Endothelial cell of umbilical vein (primary cell): ENCODE results near the gene GNB1L. TPM values are rescaled to one million over a fixed set of nuclear protein-coding genes. Genes with fewer than 3 reads are reported as not detected.

ENCODE experiments used
- BruUV-seq: library from RNA; stranded (reverse); fragments of 400-500 nt; replicated peaks from 2 replicates; lab custom pipeline; 2021; lab: Mats Ljungman, UMichigan
- CTCF ChIA-PET: fragments of 300-600, 350-600 bp; sonication (Branson Sonifier 250); formaldehyde crosslinking; loops from one replicate; lab custom pipeline; 2021; ENCODE audit warnings: antibody characterized with exemption, inconsistent platforms; lab: Charles Lee
- POLR2A ChIA-PET: fragments of 300-600, 350-600 bp; sonication (Branson Sonifier 250); formaldehyde crosslinking; loops from one replicate; lab custom pipeline; 2021; ENCODE audit warnings: antibody characterized with exemption, inconsistent platforms; lab: Charles Lee
- DNase-seq: peaks from one replicate; pipeline ENCODE4 v3.0.0-alpha.2; 2011; ENCODE audit warnings: low read depth, low spot score
- FAIRE-seq: peaks from 2 replicates; lab custom pipeline; 2011; peaks lifted over from hg19 to GRCh38; lab: Jason Lieb, UNC
- H2AFZ ChIP-seq: 2 replicates; pipeline ENCODE4 v1.6.0; 2012; ENCODE audit warnings: low read depth, low read length, control low read depth, inconsistent platforms
- H3K27ac ChIP-seq: 2 replicates; pipeline ENCODE4 v1.5.1; 2011; ENCODE audit warnings: low read depth, mild to moderate bottlenecking, control low read depth, low read length, moderate library complexity; ENCODE audit not compliant: insufficient read depth
- H3K27me3 ChIP-seq, 2 experiments: 2 replicates each; pipeline versions ENCODE4 v1.6.0 to v1.6.1; 2011; ENCODE audit warnings: low read length in 2 of 2, mixed read lengths in 1 of 2; ENCODE audit not compliant: control insufficient read depth in 2 of 2, insufficient read depth in 2 of 2
- H3K36me3 ChIP-seq, 2 experiments: 2 replicates in 1 of 2; 3 replicates in 1 of 2; pipeline ENCODE4 v1.5.1; 2011; ENCODE audit warnings: low read length in 2 of 2, mild to moderate bottlenecking in 1 of 2, moderate library complexity in 1 of 2; ENCODE audit not compliant: control insufficient read depth in 2 of 2, insufficient read depth in 2 of 2; ENCODE audit errors: extremely low read depth in 1 of 2
- H3K4me1 ChIP-seq: 3 replicates; pipeline ENCODE4 v1.5.1; 2011; ENCODE audit warnings: mild to moderate bottlenecking, low read length; ENCODE audit not compliant: control insufficient read depth, insufficient read depth; ENCODE audit errors: extremely low read depth
- H3K4me2 ChIP-seq: 2 replicates; pipeline ENCODE4 v1.6.1; 2011; ENCODE audit warnings: low read length, control low read depth, mixed read lengths; ENCODE audit not compliant: insufficient read depth
- H3K4me3 ChIP-seq, 3 experiments: fragments of 200-600 bp in 1 of 3; sonication (generic), shearing (Covaris generic) in 1 of 3; replicated peaks in 1 of 3; 2 replicates each; pipeline ENCODE4 v1.5.1; 2011 to 2016; ENCODE audit warnings: control low read depth in 3 of 3, low read length in 3 of 3, mild to moderate bottlenecking in 2 of 3, inconsistent platforms in 1 of 3, low read depth in 1 of 3, moderate library complexity in 1 of 3; ENCODE audit not compliant: insufficient read depth in 1 of 3
- H3K79me2 ChIP-seq: 2 replicates; pipeline ENCODE4 v1.6.0; 2012; ENCODE audit warnings: low read length, inconsistent platforms; ENCODE audit not compliant: control insufficient read depth, insufficient read depth
- H3K9ac ChIP-seq: replicated peaks from 2 replicates; pipeline ENCODE3; 2011; ENCODE audit warnings: low read length, control low read depth; ENCODE audit not compliant: insufficient read depth; ENCODE audit errors: extremely low read depth
- H3K9me1 ChIP-seq: replicated peaks from 3 replicates; pipeline ENCODE4 v1.6.0; 2011; ENCODE audit warnings: mild to moderate bottlenecking, low read length; ENCODE audit not compliant: control insufficient read depth, insufficient read depth; ENCODE audit errors: extremely low read depth
- H3K9me3 ChIP-seq: replicated peaks from 2 replicates; pipeline ENCODE4 v1.5.1; 2012; ENCODE audit warnings: low read length, inconsistent platforms; ENCODE audit not compliant: control insufficient read depth, insufficient read depth
- H4K20me1 ChIP-seq: replicated peaks from 2 replicates; pipeline ENCODE3; 2011; ENCODE audit warnings: mild to moderate bottlenecking, low read length; ENCODE audit not compliant: control insufficient read depth, insufficient read depth; ENCODE audit errors: extremely low read depth
- FOS ChIP-seq: IDR thresholded peaks from 2 replicates; pipeline ENCODE4 v1.6.1; 2011; ENCODE audit warnings: mild to moderate bottlenecking, low read length, moderate library complexity, borderline replicate concordance; ENCODE audit not compliant: insufficient read depth
- GATA2 ChIP-seq: IDR thresholded peaks from 2 replicates; pipeline ENCODE4 v1.7.0; 2011; ENCODE audit warnings: low read depth, mild to moderate bottlenecking, moderate library complexity, mixed read lengths, low read length; ENCODE audit not compliant: insufficient read length, insufficient read depth
- JUN ChIP-seq: IDR thresholded peaks from 2 replicates; pipeline ENCODE4 v1.6.1; 2011; ENCODE audit warnings: borderline replicate concordance, low read depth; ENCODE audit not compliant: insufficient read length, insufficient read depth
- POLR2A ChIP-seq: IDR thresholded peaks from 2 replicates; pipeline ENCODE4 v1.6.1; 2012; ENCODE audit warnings: low read depth, mild to moderate bottlenecking, control low read depth, low read length
- POLR2AphosphoS5 ChIP-seq: IDR thresholded peaks from 2 replicates; pipeline ENCODE4 v1.6.1; 2012; ENCODE audit warnings: low read depth, mild to moderate bottlenecking, control low read depth, low read length, moderate library complexity; ENCODE audit not compliant: insufficient read depth
- dilution Hi-C: fragments of 300-500 bp; cut with MboI; formaldehyde crosslinking; loops from one replicate; pipeline ENCODE4 v1.15.0; 2019; ENCODE audit warnings: low sequenced_read_pairs; ENCODE audit not compliant: extremely low pct_ligation_motif_present
- intact Hi-C: fragments of 100-400 bp; cut with micrococcal nuclease; formaldehyde crosslinking; loops from one replicate; pipeline ENCODE4 v1.10.0; 2022
- polyA plus RNA-seq, 4 experiments: library from polyadenylated mRNA; depleted of rRNA in 3 of 4; stranded (reverse) in 3 of 4; unstranded in 1 of 4; fragments of >200 nt; gene quantifications; 2 replicates each; pipeline versions ENCODE4 v1.2.1 to v1.2.3, GENCODE V29; 2011 to 2012; ENCODE audit warnings: missing spikeins in 1 of 4
- total RNA-seq: library from RNA; stranded (reverse); gene quantifications from 2 replicates; pipeline ENCODE4 v1.2.3, GENCODE V29; 2021
- TF ChIP-seq, protein P1 (sequence below), 2 donors: IDR thresholded peaks; 1 replicate in 1 of 2; 2 replicates in 1 of 2; pipeline ENCODE4 v1.5.1; 2011; ENCODE audit warnings: low read length in 2 of 2, mild to moderate bottlenecking in 2 of 2, moderate library complexity in 2 of 2, control low read depth in 1 of 2, inconsistent platforms in 1 of 2, low read depth in 1 of 2; ENCODE audit not compliant: insufficient read depth in 1 of 2; ENCODE audit errors: extremely low read depth in 1 of 2

Gene GNB1L
- total and polyA plus RNA-seq, 2 donors (not counting 3 experiments of a cell fraction or from before 2014, with no cell fraction given) = 5.4 to 5.9 TPM

DNA sequence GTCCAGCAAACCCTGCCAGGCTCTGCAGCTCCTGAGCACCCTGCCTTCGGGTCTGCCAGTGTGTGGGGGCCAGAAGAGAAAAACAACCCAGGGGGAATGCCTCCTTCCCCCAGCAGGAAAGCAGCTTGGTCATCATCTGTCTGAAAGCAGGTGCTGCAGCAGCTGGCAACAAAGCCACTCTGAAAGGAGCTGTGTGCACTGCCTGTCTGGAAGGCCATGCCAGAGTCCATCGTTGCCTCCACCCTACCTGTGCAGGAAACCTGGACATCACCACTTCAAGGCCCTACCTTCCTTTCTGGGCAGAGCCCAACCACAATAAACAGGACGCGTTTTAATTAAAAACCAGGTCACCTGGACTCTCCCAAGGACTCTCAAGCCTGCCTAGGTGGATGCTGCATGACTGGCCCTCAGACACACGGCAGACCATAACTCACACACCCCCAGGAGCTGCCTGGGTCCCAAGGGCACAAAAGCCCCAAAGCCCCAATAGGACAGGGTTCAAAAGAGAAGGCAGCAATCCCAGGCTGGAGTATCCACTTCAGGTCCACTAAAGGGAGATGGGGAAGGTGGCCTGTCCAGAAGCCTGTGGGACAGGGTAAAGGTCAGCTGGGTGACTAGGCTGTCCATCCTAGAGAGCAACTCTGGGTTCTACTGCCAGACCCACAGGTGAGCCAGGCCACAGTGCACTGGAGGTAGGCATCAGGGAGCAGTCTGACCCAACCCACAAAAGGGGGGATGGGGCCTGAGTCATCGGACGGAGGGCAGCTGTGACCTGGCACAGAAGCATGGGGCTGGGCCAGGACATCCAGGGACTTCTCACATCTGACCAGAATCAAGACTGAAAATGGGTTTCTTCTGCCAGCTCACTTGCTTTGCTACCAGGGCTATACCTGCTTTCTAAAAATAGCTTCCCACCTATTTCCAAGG lies 6.1 kb downstream of the GNB1L start:
- peaks cover 38% of the 10 kb centered on the region for H3K79me2 ChIP-seq
- H3K36me3 ChIP-seq = peaks cover 15 to 25% of the 10 kb centered on the region in 2 experiments
- H3K4me3 ChIP-seq = no peak overlapping the region
- no peak overlapping the region for H3K4me2 ChIP-seq
- ChIA-PET CTCF (interaction anchor here (1.3 to 2.7 kb wide), 4 partner anchors 27 to 118 kb away, joined by 3 to 10 read pairs (median 4); no protein-coding TSS in a partner anchor), POLR2A (interaction anchor here (1.2 kb wide), 1 partner anchor 23 kb away, joined by 3 read pairs; no protein-coding TSS in a partner anchor)
- no peak overlapping the region for H2AFZ ChIP-seq
- FAIRE-seq (peak; percentile 72), DNase-seq (peak; percentile 23)
- H3K27ac ChIP-seq = no peak overlapping the region
- no peaks in the 10 kb centered on the region for H3K9me3 ChIP-seq
- no peaks in the 10 kb centered on the region for H4K20me1 ChIP-seq
- dilution Hi-C loops (no loop called here), intact Hi-C loops (no loop called here)
- peak; percentile 8 for TF ChIP-seq POLR2A
- TF ChIP-seq, protein P1, sequence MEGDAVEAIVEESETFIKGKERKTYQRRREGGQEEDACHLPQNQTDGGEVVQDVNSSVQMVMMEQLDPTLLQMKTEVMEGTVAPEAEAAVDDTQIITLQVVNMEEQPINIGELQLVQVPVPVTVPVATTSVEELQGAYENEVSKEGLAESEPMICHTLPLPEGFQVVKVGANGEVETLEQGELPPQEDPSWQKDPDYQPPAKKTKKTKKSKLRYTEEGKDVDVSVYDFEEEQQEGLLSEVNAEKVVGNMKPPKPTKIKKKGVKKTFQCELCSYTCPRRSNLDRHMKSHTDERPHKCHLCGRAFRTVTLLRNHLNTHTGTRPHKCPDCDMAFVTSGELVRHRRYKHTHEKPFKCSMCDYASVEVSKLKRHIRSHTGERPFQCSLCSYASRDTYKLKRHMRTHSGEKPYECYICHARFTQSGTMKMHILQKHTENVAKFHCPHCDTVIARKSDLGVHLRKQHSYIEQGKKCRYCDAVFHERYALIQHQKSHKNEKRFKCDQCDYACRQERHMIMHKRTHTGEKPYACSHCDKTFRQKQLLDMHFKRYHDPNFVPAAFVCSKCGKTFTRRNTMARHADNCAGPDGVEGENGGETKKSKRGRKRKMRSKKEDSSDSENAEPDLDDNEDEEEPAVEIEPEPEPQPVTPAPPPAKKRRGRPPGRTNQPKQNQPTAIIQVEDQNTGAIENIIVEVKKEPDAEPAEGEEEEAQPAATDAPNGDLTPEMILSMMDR (IDR thresholded peaks at IDR 0.05; ENCODE audit: extremely low read depth in 1 of 2, insufficient read depth in 1 of 2, low read depth in 1 of 2, low read length in 2 of 2) = no peak
- TF ChIP-seq JUN = no peak
- peak; percentile 39 for TF ChIP-seq POLR2AphosphoS5
- TF ChIP-seq GATA2 = no peak
- no peak for TF ChIP-seq FOS
- BruUV-seq = no TSS peak
- peaks cover 43% of the 10 kb centered on the region for H3K4me1 ChIP-seq
- no peaks in the 10 kb centered on the region for H3K9me1 ChIP-seq
- H3K9ac ChIP-seq = no peak overlapping the region
- no peaks in the 10 kb centered on the region for H3K27me3 ChIP-seq
